ENCODE results near the gene SPI1.

DNA sequence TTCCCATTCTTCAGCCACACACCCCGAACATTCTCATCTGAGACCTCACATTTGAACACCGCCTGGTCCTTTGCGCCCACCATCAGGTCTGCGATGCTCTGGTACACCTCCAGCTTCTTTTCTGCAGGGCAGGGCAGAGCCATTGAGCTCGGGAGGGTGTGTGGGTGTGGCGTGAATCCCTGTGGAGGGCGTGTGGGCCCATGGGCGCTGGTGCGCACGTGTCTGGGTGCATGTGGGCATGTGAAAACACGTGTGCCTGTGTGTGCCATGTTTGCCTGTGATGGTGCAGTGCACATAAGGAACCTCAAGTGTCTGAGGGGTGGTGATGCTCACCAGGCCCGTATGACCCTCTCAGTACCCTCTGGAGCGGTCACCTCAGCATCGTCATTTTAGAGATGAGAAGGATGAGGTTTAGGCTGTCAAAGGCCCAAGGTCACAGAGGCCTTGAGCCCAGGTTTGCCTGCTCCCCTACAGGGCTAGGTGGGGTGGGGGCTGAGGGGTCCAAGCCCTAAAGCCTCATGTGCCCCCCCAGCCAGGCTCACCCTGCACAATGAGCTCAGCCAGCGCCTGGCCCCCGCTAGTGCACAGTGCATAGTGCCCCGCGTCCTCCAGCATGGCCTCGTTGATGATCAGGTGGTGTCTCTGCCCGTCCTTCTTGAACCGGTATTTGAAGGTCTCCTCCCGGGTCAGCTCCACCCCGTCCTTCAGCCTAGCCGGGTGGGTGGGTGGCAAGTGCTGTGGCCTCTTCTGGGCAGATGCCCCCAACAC is 36.1 kb downstream of the SPI1 start:
- TF ChIP-seq, protein P1, sequence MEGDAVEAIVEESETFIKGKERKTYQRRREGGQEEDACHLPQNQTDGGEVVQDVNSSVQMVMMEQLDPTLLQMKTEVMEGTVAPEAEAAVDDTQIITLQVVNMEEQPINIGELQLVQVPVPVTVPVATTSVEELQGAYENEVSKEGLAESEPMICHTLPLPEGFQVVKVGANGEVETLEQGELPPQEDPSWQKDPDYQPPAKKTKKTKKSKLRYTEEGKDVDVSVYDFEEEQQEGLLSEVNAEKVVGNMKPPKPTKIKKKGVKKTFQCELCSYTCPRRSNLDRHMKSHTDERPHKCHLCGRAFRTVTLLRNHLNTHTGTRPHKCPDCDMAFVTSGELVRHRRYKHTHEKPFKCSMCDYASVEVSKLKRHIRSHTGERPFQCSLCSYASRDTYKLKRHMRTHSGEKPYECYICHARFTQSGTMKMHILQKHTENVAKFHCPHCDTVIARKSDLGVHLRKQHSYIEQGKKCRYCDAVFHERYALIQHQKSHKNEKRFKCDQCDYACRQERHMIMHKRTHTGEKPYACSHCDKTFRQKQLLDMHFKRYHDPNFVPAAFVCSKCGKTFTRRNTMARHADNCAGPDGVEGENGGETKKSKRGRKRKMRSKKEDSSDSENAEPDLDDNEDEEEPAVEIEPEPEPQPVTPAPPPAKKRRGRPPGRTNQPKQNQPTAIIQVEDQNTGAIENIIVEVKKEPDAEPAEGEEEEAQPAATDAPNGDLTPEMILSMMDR (IDR thresholded peaks at IDR 0.05), result no peak
- no peak for TF ChIP-seq POLR2A (IDR thresholded peaks at IDR 0.05)

Data from body of pancreas (tissue), 4 donors.